HG02623 (cell line): ENCODE data around the gene BBX.

Source experiments
- ATAC-seq: cut with Tn5 transposase; IDR thresholded peaks from one replicate; pipeline ENCODE4 v1.9.1; 2021; ENCODE audit warnings: moderate library complexity; ENCODE audit not compliant: unreplicated experiment

BBX gene

DNA sequence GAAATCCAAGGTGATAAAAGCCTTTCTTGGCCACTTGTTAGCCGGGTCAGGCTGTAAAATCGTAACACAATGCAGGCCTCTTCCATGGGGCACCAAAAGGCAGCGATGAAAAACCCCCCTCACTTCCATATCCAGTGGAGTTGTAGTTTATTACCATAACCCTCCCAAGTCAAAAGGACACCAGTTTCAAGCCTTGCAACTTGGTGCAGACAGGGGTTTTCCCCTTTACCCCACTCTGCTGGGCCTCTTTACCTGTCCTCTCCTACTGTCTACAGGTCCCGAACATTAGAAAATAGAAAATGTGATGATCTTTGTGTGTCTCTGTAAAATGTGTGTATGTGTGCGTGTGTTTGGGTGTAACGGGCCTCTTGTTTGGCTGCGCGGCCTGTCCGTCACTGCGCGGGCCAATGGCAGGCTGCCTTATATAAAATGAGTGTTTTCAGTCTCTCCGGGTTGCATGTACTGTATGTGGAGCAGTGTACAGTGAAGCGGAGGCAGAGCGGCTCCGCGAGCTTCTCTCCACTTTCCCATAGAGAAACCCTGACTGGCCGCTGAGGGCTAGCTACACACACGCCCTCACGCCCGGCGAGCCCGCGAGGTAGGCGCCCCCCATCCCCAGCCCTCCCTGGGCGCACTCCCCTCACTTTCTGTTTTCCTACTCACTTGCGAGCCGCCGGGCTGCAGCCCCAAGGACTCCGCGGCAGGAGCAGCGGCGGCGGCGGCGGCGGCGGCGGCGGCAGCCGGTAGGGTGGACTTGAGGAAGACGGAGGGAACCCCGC is at the start of gene BBX:
TSS of gene BBX (plus strand) at position 453 of the 779 bp plus-strand sequence. CDS start 187,499 bp downstream, outside the sequence.
- ATAC-seq, result peak; percentile 92

DNA sequence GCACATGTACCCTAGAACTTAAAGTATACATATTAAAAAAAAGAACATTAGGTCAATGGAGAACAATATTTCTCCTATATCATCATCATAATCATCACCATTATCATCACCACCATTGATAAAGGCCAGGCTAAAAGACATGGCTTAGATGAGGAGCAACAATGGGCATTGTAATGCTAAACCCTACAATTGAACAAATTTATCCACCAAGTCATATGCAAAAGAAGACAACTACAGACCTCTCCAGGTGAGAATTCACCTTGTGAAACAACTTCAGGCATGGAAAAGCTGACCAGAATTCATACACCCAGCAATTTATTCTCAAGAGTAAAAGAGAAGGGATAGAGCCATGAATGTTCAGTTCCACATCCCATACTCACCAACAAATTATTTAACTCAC is 46.3 kb upstream of the BBX start:
- no peak for ATAC-seq

DNA sequence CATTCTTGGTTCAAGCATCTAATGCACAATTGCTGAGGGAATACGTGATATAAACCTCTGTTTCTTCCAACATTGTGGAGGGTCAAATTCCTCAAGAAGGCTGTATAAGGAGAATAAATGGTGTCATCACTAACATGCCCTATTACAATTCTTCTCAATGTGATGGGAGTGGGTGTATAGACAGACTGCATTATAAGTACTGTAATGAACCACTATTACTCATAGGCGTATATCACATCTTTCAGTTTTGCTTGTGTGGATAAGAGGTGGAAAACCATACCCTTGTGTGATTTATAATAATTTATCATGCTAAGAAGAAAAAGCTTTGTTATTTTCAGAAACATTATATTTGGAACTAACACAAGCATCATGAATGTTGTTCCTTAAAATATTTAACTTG is 35.3 kb upstream of the BBX start:
- no peak for ATAC-seq

DNA sequence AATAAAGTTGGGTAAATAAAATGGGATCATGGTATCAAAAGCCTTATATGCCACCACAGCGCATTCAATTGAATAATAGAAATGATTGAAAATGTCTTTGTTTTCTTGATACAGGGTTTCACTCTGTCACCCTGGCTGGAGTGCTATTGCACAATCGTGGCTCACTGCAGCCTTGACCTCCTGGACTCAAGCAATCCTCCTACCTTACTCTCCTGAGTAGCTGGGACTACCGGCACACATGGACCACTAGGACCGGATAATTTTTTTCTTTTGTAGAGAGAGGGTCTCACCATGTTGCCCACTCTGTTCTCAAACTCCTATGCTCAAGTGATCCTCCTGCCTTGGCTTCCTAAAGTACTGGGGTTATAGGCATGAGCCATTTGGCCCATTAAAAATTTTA is 33.8 kb upstream of the BBX start:
- no peak for ATAC-seq

DNA sequence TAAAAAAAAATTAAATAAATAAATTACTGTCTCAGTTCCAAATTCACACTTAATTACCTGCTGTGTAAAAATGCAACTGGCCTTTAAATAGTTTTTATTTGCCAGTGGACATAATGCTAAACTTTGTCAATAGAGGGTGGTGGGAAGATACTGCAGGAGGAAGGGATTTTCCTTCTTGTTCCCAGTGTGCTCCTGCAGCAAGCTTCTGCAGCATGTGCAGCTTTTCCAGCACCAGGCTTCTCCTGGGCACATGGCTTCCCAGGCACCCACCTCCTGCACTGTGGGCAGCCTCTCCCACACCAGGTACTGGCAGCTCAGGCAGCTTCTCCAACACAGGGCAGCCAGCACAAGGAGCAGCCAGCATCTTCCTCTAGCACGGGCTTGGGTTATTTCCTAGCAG is 29.6 kb upstream of the BBX start:
- no peak for ATAC-seq

DNA sequence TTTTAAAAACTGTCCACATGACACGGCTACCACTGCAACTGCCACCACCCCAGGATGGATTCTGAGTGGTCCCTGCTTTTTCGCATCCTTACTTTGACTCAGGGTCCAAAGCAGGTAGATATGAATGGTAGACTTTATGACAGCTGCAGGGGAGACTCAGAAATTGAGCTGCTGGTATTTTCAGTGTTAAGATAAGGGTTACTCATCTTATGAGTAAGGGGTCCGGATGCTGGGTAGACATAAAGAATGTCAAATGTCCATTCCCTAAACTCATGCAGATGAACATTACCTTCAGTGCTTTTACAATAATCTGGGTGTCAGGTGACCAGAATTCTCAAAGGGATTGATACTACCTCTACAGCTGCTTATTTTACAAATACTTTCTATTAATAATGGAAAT is 25.9 kb upstream of the BBX start:
- ATAC-seq, result no peak

DNA sequence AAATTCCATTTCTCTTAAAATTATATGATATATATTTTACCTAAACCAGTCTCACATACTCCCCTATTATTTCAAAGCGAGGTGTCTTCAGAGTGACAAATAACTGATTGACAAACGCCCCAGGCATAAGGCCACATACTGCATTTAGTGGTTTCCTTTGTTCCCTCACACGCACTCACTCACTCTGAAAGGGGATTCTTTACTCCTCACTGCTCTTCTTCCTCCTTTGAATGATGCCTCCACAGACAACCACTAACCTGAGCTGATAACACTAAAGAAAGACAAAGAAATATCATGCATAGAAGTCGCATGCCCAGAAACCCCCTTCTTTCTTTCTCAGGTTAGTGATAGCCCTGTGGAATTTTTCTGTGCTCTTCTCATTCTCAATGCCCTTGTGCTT is 24.1 kb upstream of the BBX start:
- no peak for ATAC-seq

DNA sequence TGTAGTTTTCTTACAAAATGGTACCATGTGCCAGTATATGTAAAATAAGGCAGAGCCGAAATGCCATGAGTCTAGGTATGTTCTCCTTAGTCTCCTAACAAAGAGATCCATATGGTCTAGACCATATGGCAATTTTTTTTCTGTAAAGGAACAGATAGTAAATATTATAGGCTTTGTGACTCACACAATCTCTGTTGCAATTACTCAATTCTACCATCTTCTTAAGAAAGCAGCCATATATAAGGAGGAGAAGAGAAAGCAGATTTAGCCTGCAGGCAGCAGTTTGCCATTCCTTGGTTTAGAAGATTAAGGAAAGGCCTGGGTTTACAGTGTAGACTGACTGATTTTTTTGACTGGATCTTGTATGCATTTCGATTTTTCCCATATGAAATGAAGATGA is 16.3 kb upstream of the BBX start:
- no peak for ATAC-seq

DNA sequence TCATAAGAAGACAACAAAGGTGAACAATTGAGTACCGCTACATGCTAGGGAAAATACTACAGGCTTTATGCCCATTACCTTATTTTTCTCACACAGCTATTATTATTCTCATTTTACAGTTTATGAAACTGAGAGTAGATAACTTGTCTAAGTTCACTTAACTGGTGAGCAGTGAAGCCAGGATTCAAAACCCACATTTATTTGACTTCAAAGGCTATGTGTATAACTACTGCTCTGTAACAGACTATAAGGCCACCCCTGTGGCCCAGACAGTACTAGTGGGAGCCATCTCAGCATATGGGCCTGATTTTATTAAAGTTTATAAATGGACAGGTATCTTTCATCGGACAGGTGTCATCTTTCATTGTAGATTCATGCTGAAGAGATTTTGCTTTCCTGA is 14.4 kb upstream of the BBX start:
- no peak for ATAC-seq

DNA sequence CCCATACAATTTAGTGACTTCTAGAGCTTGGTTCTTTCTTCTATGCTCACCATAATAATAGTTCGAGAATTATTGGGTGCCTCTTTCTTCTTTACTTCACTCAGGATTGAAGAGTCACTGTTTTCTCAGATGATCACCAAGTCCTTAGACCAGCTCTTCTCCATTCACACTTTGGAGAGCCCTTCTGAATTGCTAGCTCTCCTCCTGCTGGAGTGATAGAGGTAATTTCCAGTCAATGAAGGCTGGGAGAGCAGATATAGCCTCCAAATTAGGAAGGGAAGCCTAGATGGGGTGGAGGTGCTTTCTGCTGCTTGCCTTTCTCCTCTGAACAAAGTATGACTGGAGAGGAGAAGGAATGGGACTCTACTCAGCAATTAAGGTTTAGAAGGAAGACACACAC is 10.7 kb upstream of the BBX start:
- ATAC-seq, result no peak

DNA sequence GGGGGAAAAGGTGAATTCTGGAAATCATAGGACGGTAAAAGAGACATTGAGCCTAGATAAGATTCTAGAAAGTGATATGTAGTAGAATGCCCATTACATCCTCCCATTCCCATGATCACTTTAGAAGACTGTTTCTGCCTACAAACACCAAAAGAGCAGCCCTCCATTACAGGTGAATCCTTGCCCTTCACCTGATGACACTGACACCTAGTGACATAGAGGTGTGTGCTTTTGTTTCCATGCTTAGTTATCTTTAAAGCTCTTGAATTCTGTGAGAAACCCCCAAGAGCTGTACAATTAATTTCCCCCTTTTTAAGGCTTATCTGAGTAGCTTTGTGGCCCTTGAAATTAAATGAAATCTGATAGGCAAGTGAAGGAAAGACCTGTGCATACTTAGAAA is 8.3 kb upstream of the BBX start:
- no peak for ATAC-seq

DNA sequence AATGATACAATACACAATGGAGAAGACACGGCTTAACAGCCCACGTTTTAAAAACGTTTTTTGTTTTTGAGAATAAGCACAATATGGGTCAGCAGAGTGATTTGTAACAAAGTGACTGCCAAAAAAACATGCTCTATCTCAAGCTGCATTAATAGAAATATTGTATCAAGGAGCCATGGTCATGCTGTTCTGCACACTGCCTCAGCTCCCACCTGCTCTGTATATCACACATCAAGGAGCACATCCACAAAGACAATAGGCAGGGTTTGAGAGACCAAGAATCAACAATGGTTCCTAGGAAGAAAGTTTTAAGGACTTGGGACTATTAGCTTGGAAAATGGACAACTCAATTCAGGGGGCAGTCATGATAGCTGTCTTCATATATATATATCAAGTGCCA is 6.3 kb upstream of the BBX start:
- no peak for ATAC-seq

DNA sequence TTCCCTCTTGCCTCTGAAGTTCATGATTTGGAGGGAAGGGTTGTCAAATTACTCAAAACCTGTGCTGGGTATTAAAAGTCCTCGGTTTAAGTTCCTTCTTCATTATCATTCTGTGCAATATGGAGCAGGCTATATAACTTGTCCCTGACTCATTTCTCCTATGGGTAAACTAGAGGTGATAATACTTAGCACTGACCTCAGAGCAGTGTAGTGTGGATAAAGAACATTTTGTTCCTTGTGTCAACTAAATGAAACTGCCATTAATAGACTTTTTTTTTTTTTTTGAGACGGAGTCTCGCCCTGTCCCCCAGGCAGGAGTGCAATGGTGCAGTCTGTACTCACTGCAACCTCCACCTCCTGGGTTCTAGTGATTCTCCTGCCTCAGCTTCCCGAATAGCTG is 2.2 kb upstream of the BBX start:
- no peak for ATAC-seq

DNA sequence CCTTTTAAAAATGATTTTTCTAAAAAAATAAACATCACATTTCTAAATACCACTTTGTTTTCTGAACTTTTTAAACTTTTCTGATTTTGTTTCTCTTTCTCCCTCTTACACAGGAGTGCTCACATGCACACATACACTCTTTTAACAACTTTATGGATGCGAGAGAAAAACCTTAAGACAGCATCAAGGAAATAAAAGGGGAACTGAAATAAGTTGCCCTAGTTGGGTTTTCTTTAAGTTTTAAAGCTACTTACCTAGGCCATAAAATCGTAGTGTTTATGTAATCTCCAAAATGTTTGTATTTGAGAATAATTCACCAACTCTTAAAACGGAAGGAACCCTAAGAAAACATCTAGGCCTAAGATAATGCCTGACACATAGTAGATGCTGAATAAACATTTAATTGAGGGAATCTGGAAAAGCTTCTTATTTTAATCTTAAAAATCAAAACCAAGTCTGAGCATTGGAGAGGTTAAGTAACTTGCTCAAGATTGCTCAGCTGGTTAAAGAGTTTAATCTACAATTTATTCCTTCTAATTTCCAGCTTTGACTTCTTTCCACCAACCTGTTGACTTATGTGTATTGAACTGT is 1.2 kb upstream of the BBX start:
- ATAC-seq, result no peak

DNA sequence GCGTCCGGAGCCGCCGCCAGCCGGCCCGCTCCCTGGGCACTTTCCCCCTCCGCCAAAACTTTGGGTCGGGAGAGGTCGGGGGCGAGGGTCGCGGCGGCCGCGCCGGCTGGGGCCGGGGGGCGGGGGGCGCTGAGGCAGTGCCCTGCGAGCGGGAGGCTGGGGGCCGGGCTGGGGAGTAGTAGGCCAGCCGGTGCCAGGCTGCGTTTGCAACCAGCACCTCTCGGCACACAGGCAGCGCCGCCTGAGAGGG is 452 bp downstream of the BBX start:
- ATAC-seq, result peak; percentile 26

DNA sequence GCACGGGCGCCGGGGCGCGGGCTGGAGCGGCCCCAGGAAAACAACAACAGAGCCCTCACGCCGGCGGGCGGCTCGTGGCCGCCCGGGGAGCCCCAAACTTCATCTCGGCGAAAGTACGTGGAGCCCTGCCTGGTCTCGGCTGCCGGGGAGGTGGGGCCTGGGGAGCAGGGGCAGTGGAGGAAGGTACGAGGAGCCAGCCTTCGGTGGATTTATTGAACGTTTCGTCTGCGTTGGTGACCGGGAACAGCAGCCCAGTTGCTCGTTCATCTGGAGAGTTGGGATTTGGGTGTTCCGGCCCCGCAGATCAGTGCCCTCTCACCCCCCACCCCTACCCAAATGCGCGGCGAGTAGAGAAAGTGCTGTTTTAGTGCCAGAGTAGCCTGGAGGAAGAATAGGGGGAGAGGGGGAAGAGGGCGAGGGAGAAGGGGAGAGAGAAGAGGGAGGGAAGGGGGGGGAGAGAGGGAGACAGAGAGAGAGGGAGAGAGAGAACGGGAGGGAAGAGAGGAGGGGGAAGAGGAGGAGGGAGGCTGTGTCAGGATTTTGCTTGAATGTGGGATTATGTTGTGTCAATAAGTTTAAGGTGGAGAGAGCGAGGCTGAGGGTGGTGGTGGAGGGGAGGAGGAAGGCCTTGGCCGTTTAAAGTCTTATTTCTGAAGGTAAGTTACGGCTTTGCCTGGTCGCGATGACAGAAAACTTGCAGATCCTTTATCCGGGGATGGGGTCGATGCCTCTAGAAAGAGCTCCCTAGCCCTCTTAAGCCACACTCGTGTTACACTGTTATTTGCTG is 970 bp downstream of the BBX start:
- peak; percentile 25 for ATAC-seq

DNA sequence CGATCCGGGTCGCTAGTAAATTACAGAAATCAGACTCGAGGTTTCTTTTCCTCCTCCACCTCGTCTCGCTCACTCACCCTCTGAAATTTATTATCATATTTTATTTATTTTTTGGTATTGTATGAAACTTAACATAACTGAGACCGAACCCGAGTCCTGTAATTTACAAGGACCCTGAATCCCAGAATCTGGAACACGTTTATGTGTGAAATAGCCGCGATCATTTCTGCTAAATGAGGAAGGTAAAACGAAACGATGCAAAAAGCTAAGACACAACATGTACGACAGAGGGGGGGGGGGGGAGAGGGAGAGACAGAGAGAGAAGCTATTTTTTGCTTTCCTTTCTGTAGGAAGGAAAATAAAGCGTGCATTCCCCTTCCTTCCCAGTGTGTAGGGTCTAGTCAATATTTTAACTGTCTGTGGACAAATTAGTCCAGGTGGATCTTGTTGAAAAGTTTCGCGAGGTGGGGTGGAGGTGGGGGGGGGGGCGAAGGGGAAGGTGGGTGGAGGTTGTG is 1.6 kb downstream of the BBX start:
- ATAC-seq, result no peak

DNA sequence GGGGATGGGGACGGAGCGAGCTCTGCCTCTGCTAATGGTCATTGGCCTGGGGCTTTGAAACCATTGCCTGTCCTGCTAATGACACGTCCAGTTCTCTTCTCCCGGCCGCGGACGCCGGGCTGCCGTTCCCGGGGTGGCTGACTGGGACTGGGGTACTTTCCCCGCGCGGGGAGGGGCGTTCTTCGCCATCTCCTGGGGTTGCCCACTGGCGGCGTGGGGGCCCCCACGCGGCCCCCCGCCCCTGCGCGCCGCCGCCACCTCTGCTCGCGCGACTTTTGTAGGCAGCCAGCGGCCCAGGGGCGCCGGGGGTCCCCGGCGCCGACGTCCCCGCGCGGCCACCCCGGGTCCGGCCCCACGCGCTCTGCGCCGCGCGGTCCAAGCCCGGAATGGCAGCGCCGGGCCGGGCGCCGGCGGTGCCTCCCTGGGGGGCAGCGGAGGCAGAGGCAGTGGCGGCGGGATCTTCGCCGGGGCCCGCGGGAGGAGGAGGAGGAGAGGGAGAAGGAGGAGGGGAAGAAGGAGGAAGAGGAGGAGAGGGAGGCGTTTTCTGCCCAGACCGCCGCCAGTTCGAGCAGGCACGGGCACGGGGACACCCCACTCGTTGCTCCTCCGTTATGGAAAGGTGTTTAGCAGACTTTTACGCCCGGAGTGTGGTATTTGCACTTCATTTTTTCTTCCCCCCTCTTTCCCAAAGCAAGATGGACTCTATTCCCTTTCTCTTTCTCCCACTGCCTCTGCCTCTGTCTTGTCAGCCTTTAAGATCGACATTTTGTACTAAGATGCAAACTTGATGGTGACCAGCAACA is 2.3 kb downstream of the BBX start:
- ATAC-seq, result no peak

DNA sequence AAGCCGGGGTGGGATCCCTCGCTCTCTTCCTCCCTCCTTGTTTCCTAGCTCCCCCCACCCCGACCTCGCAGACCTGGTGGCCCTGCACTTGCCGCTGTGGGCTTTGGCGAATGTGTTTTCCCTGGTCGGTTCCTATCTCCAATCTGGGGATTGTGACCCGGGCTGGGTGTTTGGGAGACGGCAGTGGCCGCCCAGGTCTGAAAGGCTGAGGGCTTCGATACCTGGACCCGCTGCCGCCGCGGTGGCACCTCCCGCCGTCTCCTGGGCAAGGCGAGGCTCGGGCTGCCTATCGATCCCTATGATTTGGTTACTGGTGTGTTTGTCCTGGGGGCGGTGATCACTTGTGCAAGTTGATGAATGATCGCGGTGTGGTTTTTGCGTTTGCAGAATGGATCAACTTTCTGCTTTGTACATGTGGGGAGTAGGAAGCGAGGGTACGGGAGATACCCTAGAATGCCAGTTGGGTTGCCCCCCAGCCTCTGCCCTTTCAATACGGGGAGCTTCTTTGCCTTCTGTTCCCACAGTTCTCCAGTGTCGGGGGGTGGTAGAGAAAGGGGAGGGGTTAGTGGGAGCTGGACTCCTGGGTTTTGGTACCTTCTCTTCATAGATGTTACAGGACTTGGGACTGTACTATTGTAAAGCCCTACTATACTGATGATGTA is 3.0 kb downstream of the BBX start:
- no peak for ATAC-seq

DNA sequence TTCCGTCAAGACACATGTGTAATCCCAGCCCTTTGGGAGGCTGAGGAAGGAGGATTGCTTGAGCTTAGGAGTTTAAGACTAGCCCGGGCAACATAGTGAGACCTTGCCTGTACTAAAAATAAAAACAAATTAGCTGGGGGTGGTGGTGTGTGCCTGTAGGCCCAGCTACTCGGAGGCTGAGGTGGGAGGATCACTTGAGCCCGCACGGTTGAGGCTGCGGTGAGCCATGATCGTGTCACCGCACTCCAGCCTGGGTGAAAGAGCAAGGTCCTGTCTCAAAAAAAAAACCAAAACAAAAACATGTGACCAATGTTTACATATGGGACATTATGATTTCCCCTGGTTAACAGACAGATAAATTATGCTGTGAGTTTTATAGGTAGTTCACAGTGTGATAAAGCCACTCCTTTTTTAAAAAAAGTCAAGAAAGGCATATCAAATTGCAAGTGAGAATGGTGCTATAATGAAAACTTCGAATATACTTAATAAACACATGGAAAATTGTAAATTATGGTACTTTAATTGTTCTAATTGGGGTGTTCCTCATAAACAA is 9.2 kb downstream of the BBX start:
- ATAC-seq, result no peak

DNA sequence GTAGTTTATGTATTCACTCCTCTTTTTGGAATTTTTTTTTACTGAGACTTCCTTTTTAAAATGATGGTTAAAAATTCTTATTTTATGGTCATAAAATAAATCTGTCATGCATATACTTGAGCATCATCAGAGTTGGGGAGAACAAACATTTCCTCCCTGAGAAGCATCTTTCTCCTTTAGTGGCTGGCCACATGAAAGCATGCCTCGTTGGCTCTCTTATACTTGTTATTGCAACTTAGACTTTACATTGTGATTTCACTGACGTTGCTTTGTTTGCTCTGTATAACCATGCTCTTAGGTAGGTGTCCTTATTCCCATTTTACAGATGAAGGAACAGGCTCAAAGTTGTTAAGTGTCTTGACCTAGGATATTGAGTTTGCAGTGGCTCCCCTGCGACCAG is 18.1 kb downstream of the BBX start:
- ATAC-seq, result no peak
